Measurements from ENCODE around the gene CTU2.

Gene CTU2

DNA sequence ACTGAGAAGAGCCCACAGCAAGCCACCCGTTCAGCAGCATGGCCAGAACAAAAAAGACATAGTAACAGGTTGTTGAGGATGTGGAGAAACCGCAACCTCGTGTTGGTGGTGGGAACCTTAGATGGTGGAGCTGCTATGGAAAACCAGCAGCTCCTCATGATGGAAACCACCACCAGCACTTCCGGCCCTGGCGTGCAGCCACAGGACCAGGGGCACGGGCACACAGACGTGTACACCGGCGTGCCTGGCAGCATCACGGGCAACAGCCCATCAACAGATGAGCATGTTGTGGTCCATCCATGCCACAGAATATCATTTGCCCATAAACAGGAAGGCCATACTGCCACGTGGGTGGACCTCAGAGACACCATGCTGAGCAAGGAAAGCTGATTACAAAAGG is 11.9 kb downstream of the CTU2 start:
- TF ChIP-seq EZH2 (IDR thresholded peaks at IDR 0.05; ENCODE audit: borderline replicate concordance, low read length): no peak
- TF ChIP-seq, protein P1, sequence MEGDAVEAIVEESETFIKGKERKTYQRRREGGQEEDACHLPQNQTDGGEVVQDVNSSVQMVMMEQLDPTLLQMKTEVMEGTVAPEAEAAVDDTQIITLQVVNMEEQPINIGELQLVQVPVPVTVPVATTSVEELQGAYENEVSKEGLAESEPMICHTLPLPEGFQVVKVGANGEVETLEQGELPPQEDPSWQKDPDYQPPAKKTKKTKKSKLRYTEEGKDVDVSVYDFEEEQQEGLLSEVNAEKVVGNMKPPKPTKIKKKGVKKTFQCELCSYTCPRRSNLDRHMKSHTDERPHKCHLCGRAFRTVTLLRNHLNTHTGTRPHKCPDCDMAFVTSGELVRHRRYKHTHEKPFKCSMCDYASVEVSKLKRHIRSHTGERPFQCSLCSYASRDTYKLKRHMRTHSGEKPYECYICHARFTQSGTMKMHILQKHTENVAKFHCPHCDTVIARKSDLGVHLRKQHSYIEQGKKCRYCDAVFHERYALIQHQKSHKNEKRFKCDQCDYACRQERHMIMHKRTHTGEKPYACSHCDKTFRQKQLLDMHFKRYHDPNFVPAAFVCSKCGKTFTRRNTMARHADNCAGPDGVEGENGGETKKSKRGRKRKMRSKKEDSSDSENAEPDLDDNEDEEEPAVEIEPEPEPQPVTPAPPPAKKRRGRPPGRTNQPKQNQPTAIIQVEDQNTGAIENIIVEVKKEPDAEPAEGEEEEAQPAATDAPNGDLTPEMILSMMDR (IDR thresholded peaks at IDR 0.05; ENCODE audit: low read length): no peak
- Histone ChIP-seq H3K4me3 (ENCODE audit: low read depth, low read length, poor library complexity, severe bottlenecking) (no peak overlapping the region), H3F3A (ENCODE audit: insufficient read depth, low read length) (no peaks in the 10 kb centered on the region), H3K9me3 (ENCODE audit: low read length) (no peaks in the 10 kb centered on the region), H3K4me1 (ENCODE audit: insufficient read depth, low read length, severe bottlenecking) (no peaks in the 10 kb centered on the region), H3K36me3 (ENCODE audit: insufficient read depth, low read length) (peaks cover 37% of the 10 kb centered on the region), H2AFZ (ENCODE audit: low read length) (no peak overlapping the region), H3K9me2 (ENCODE audit: low read depth, low read length) (no peaks in the 10 kb centered on the region), H3K27ac (ENCODE audit: low read depth, low read length, poor library complexity, severe bottlenecking) (no peak overlapping the region), H3K27me3 (ENCODE audit: insufficient read depth, low read length) (no peaks in the 10 kb centered on the region), H3K4me2 (ENCODE audit: low read length) (no peak overlapping the region), H3K79me2 (ENCODE audit: insufficient read depth, low read length) (no peaks in the 10 kb centered on the region), H4K20me1 (ENCODE audit: insufficient read depth, low read length) (no peaks in the 10 kb centered on the region), H3K9ac (ENCODE audit: low read length) (no peak overlapping the region)

DNA sequence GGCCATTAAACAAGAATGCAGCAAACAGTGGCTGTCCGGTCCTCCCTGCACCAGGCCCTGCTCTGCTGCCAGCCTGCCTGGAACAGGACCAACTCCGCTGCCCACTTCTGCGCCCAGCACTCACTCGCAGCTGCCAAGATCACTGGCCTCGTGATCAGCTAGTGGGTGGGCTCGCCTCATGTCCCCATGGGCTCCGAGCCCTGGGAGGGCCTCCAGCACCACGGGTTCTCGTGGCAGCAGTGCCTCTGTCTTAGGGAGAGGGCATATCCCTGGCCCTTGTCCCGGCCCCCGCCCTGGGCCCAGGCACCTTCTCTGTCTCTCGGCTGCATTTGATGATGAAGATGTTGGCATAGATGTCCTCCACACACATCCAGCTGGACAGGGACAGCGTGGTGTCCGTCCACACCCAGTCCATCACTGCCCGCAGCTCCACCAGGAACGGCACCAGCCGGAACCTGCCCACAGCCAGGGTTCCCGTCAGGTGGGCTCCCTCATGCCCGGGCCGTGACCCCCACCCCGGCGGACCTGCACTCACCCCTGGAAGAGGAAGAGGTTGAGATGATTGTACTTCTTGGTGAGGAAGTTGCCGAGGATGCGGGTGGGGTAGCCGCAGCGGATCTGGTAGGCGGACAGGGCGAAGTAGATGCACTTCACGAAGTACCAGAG is 13.1 kb downstream of the CTU2 start:
- H3K9ac ChIP-seq (ENCODE audit: low read length): no peak overlapping the region
- H3K4me3 ChIP-seq (ENCODE audit: low read depth, low read length, poor library complexity, severe bottlenecking): no peak overlapping the region
- H3K36me3 ChIP-seq (ENCODE audit: insufficient read depth, low read length): peaks cover 39% of the 10 kb centered on the region
- no peaks in the 10 kb centered on the region for H3F3A ChIP-seq (ENCODE audit: insufficient read depth, low read length)
- no peak overlapping the region for H3K27ac ChIP-seq (ENCODE audit: low read depth, low read length, poor library complexity, severe bottlenecking)
- TF ChIP-seq EZH2 (IDR thresholded peaks at IDR 0.05; ENCODE audit: borderline replicate concordance, low read length): no peak
- TF ChIP-seq, protein P1 (IDR thresholded peaks at IDR 0.05; ENCODE audit: low read length): no peak
- H3K9me2 ChIP-seq (ENCODE audit: low read depth, low read length): no peaks in the 10 kb centered on the region
- H3K79me2 ChIP-seq (ENCODE audit: insufficient read depth, low read length): no peaks in the 10 kb centered on the region
- no peaks in the 10 kb centered on the region for H4K20me1 ChIP-seq (ENCODE audit: insufficient read depth, low read length)
- H3K4me1 ChIP-seq (ENCODE audit: insufficient read depth, low read length, severe bottlenecking): no peaks in the 10 kb centered on the region
- H3K27me3 ChIP-seq (ENCODE audit: insufficient read depth, low read length): no peaks in the 10 kb centered on the region
- no peak overlapping the region for H2AFZ ChIP-seq (ENCODE audit: low read length)
- H3K9me3 ChIP-seq (ENCODE audit: low read length): no peaks in the 10 kb centered on the region
- H3K4me2 ChIP-seq (ENCODE audit: low read length): no peak overlapping the region

DNA sequence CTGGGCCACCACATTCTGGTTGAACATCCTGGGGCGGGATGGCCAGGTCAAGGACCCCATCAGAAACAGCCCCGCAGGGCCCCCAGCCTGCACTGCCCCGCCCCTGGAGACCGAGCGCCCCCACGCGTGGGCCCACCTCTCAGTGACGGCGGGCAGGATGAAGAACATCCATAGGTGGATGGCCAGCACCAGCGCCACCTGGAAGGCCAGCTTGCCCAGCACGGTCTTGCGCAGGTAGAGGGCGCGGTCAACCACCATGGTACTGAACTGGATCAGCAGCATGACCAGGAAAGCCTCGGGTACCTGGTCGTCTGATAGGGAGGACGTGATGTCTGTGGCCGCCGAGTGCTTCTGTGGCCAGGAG is 13.6 kb downstream of the CTU2 start:
- Histone ChIP-seq H3K27ac (ENCODE audit: low read depth, low read length, poor library complexity, severe bottlenecking) (no peak overlapping the region), H3K36me3 (ENCODE audit: insufficient read depth, low read length) (peaks cover 41% of the 10 kb centered on the region), H2AFZ (ENCODE audit: low read length) (no peak overlapping the region), H3K4me2 (ENCODE audit: low read length) (no peak overlapping the region), H3K9ac (ENCODE audit: low read length) (no peak overlapping the region), H3K79me2 (ENCODE audit: insufficient read depth, low read length) (no peaks in the 10 kb centered on the region), H4K20me1 (ENCODE audit: insufficient read depth, low read length) (no peaks in the 10 kb centered on the region), H3K9me2 (ENCODE audit: low read depth, low read length) (no peaks in the 10 kb centered on the region), H3K4me3 (ENCODE audit: low read depth, low read length, poor library complexity, severe bottlenecking) (no peak overlapping the region), H3K27me3 (ENCODE audit: insufficient read depth, low read length) (no peaks in the 10 kb centered on the region; the same call in 1 of the 2 replicates), H3K9me3 (ENCODE audit: low read length) (no peaks in the 10 kb centered on the region), H3K4me1 (ENCODE audit: insufficient read depth, low read length, severe bottlenecking) (no peaks in the 10 kb centered on the region), H3F3A (ENCODE audit: insufficient read depth, low read length) (no peaks in the 10 kb centered on the region)
- TF ChIP-seq, protein P1 (IDR thresholded peaks at IDR 0.05; ENCODE audit: low read length): no peak
- TF ChIP-seq EZH2 (IDR thresholded peaks at IDR 0.05; ENCODE audit: borderline replicate concordance, low read length): no peak
